ENCODE measurements around the gene TTLL11.

- no peak for TF ChIP-seq ZFX (IDR thresholded peaks at IDR 0.05)
- TF ChIP-seq, protein P1, sequence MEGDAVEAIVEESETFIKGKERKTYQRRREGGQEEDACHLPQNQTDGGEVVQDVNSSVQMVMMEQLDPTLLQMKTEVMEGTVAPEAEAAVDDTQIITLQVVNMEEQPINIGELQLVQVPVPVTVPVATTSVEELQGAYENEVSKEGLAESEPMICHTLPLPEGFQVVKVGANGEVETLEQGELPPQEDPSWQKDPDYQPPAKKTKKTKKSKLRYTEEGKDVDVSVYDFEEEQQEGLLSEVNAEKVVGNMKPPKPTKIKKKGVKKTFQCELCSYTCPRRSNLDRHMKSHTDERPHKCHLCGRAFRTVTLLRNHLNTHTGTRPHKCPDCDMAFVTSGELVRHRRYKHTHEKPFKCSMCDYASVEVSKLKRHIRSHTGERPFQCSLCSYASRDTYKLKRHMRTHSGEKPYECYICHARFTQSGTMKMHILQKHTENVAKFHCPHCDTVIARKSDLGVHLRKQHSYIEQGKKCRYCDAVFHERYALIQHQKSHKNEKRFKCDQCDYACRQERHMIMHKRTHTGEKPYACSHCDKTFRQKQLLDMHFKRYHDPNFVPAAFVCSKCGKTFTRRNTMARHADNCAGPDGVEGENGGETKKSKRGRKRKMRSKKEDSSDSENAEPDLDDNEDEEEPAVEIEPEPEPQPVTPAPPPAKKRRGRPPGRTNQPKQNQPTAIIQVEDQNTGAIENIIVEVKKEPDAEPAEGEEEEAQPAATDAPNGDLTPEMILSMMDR (conservative IDR thresholded peaks at IDR 0.05), result no peak
These were observed 14.6 kb downstream of the TTLL11 start for GRCh38 chr9:122078557-122078956.

All from C4-2B (cell line).